ENCODE data around the gene FRMD4A.
"Not testable (repeated sequence)": the region's sequence is repeated elsewhere in the genome, so short reads cannot be mapped to it uniquely, and the experiment has no call there.

Gene FRMD4A

DNA sequence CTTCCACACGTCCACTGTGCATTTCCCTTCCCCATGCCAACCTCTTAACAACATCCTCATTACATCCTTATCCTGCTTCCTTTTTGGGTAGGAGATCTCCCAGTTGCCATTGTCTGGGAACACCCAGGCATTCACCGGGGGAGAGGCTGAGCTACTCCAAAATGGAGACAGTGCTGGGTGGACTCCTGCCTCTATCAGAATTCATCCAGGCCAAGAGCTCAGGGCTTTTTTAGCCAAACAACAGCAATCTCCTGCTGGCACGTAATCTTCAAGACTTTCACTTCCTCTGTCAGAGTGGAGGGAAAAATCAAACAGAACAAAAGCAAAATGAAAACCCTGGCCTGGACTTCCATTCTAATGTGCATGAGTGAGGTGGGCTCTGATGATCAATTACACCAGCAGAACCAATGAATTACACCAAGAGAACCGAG, 499.0 kb downstream of the FRMD4A start:
- in situ Hi-C loops (cut with MboI; ENCODE audit: low sequenced_read_pairs) = no loop called here

DNA sequence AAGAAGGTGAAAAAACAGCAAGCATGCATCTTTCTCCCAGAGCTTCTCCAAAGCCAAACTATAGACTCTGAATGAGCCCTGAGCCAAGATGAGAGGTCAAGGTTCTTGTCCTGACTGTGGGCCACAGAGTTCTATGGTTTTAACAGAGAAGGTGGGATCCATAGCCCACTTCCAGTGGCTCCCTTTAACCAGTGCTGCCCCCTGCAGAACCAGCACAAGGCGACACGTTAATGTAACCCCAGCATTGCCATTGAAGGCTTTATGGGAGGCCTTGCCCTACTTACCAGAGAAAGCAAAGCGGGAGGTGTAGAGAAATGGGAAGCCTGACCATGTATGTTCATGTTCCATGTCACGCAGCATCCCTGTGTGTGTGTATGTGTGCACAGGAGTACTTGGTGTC, 500.3 kb downstream of the FRMD4A start:
- in situ Hi-C loops (cut with MboI; ENCODE audit: low sequenced_read_pairs) = no loop called here

DNA sequence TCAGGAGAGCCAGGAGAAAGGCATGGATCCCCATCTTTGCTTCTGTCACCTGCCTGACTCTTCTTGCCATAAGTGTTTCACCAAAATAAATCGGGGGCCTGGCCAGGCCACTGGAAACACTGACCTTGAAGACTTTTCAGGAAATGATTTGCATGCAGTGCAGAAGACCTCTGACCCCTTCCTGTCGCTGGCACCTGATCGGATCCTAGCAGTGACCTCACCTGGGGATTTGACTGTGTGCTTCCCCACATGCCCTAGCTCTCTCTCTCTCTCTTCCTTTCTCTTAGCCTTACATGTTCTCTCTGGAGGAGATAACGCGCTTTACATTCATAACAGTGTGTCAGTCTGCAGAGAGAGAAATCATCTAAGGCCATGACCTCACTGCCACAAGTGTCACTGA, 500.9 kb downstream of the FRMD4A start:
- in situ Hi-C loops (cut with MboI; ENCODE audit: low sequenced_read_pairs) = no loop called here

DNA sequence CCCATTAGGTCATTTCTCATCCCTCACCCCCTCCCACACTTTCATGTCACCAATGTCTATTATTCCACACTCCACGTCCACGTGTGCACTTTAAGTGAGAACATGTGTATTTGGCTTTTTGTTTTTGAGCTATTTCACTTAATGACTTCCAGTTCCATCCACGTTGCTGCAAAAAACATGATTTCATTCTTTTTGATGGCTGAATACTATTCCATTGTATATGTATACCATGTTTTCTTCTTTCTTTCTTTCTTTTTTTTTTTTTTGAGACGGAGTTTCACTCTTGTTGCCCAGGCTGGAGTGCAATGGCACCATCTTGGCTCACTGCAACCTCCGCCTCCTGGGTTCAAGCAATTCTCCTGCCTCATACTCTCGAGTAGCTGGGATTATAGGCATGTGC, 502.4 kb downstream of the FRMD4A start:
- in situ Hi-C loops (cut with MboI; ENCODE audit: low sequenced_read_pairs) = not testable (repeated sequence)

DNA sequence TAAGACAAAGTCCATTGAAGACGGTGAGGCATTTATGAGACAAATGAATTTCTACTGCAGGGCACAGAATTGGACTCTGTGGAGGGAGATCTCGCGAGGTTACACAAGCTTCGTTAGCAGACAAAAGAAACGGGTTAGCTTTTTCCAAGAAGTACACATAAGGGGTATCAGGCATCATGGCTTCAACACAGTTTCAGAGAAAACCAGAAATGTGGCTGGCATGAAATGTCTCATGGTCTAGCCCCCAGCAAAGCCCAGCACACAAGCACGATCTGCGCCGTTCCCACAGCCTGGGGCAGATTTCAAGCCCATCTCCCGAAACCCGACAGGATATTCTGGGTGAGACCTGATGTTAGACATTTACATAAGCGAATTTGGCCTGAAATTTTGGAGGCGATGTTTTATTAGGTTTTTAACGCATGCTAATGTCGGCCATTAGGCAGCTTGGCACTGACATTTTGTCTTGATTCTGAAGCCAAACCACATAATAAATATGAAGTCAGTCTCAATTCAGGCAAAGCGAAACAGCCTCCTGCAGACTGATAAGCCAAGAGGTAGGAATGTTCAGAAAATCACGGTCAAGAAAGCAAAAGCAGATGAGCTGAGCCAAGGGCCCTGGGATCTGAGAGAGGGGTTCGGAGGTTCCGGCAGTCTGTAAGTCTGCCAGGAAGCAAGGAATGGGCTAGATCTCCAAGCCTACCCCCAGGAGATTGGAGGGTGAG, 503.5 kb downstream of the FRMD4A start:
- in situ Hi-C loops (cut with MboI; ENCODE audit: low sequenced_read_pairs) = no loop called here

DNA sequence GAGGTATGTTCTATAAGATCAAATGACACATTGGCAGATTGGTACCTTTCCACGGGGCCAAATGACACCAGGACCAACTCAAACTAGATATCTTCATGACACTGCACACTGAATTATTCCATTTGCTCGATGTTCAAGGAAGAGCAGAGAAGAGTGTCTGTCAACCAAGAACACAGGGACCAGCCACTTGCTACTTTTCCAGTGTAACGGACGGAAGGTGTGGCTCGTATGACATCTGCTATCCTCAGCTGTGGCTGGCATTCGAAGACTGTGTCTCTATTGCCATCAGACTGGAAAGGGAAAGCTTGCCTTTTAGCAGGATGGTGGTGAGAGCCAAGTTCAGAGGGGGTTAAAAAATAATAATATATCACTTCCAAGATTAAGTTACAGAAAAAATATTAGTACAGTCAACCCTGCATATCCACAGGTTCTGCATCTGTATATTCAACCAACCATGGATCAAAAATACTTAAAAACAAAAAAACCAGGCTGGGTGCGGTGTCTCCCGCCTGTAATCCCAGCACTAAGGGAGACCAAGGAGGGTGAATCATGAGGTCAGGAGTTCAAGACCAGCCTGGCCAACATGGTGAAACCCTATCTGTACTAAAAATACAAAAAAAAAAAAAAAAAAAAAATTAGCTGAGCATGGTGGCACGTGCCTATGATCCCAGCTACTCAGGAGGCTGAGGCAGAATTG, 506.9 kb downstream of the FRMD4A start:
- in situ Hi-C loops (cut with MboI; ENCODE audit: low sequenced_read_pairs) = no loop called here

DNA sequence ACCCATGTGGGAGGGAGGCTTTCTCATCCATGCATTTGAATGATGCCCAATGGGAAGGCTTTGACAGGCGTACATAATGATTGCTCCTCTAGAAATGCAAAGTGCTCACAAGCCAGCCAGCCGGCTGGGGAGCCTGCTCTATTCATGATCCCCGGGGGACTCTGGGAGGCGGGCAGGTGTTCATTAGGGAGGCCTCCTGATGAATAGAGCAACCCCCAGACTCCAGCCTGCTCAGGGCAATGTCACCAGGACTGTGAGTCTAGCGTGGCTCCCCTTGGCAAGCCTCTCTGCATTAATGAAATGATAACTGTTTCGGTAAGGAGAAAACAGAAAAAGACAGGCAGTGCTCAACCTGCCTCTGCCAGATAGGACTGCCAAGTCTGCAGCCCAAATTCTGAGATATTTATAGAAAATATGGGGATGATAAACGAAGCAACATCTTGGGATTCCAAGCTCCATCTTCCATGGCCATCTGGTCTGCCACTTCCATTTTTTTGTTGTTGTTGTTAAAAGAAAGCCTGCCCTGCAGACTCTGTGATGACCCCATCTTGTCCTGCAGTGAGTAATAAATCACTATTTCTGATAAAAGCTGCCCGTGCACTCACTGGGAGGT, 507.5 kb downstream of the FRMD4A start:
- in situ Hi-C loops (cut with MboI; ENCODE audit: low sequenced_read_pairs) = no loop called here

DNA sequence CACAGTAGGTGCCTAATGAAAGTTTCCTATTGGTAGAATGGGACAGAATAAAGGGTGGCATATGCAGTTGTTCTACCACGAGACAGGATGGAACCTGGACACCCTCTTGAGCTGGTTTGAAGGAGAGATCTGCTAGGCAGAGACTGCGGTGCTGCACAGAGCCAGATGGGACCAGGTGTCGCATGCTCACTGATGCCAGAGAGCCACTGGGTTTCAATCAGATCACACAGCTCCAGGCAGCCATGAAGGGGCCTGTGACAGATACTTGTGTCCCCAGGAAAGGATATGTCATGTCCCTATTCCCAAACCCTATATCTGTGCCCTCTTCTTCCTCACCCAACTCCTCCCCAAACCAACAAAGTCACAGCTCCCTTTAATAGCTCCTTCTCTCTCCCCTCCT, 508.2 kb downstream of the FRMD4A start:
- in situ Hi-C loops (cut with MboI; ENCODE audit: low sequenced_read_pairs) = no loop called here

DNA sequence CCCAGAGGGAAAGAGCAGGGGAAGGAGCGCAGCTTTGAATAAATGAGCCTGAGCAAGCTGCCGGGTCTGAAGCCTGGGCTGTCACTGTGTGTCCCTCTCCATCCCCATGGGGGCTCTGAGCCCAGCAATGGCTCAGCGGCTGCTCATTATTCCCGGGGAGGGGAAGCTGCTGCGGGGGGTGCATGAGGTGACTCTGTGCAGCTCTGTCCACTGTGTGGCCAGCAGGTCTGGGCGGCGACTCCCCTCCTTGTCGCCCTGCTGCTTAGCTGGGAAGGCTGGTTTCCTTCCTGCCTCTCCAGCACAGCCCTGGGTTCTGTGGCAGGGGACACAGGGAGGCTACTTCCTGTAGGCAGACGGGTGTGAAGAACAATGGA, 509.8 kb downstream of the FRMD4A start:
- in situ Hi-C loops (cut with MboI; ENCODE audit: low sequenced_read_pairs) = no loop called here

DNA sequence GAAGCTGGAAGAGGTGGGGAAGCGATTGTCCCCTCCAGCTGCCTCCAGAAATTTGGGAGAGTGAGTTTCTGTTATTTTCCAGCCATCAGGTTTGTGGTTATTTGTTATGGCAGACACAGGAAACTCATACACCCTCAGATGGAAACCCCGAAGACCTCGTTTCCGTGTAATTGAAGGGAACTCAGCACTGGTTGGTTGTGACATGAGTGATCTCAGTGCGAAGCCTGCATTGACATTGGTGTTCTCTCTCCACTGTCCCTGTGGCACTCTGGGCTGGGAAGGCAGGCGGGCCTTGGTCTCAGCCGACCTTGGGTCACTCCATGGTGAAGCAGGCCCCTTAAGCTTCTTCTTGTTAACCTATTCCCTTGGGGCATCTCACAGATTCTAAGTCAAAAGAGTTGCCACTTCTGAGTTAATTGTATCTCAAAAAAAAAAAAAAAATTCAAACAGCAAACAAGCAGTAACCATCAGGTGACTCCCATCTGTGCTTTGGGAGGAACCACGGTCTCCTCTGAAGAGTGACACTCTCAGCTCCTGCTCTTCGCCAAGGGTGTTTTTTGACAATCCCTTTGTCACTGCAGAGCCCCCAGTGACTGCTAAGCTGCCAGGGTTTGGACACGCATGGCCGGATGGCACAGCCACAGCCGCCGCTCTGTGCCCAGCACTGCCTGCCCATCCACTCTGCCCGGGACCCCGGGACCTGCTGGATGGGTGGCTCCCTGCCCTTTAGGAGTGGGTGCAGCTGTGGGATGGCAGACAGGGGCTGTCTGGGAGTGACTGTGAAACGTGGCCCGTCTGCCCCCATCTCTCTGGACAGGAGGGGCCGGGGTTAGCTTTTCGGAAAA, 510.4 kb downstream of the FRMD4A start:
- in situ Hi-C loops (cut with MboI; ENCODE audit: low sequenced_read_pairs) = no loop called here

DNA sequence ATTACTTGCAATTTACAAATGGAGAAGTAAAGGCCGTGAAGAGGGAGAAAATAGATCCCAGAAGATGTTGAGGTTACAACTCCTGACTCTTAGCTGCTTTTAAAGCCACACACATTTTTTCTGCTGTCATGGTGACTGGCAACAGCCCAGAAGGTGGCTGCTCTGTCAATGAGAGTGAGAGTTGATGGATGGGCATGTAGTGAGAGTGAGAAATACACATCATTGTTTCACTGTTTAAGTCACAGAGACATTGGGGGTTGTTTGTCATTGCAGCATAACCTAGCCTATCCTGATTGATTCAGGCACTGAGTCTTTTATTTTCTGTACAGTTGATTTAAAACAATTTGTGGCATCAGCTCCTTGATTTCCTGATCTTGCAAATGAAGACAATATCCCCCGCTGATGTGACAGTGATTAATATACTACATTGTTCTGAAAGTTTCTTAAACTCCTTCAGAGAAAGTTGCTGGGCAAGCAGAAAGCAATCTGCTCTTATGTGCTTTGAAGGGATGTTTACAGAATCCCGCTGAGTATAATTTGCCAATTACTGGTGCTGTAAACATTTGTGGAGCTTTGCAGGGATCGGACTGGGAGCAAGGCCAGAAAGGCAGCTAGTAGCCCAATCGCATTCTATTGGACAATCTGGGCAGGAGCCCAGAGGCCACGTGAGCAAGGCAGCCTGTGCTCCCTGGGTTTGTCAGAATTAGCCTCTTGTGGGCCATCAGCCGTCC, 514.4 kb downstream of the FRMD4A start:
- in situ Hi-C loops (cut with MboI; ENCODE audit: low sequenced_read_pairs) = no loop called here

DNA sequence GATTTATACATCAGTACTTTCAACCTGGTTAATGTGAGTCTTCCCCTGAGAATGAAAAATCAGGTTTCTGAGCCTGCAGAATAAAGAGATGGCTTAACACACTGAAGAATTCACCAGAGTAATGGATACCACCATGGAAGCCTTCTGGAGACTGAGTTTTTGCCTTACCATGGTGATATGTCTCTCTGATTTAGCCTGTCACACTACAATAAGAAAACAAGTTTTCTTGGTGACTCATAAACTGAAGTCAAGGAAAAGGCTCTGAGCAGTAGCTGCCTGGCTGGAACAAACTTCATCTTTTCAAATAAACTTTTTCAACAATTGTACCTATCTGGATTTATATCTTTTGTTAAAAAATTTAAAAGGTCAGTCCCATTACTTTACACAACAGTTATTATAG, 515.0 kb downstream of the FRMD4A start:
- in situ Hi-C loops (cut with MboI; ENCODE audit: low sequenced_read_pairs) = no loop called here

DNA sequence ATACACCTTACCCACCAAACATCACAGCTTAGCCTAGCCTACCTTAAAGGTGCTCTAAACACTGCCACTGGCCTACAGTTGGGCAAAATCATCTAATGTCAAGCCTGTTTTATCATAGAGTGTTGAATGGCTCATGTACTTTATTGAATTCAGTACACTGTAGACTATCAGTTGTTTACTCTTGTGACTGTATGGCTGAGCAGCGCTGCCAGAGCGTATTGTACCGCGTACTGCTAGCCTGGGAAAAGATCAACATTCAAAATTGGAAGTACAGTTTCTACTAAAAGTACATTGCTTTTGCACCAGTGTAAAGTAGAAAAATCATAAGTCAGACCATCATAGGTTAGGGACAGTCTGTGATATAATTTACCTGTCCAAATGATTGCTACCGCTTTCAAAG, 517.2 kb downstream of the FRMD4A start:
- in situ Hi-C loops (cut with MboI; ENCODE audit: low sequenced_read_pairs) = no loop called here

DNA sequence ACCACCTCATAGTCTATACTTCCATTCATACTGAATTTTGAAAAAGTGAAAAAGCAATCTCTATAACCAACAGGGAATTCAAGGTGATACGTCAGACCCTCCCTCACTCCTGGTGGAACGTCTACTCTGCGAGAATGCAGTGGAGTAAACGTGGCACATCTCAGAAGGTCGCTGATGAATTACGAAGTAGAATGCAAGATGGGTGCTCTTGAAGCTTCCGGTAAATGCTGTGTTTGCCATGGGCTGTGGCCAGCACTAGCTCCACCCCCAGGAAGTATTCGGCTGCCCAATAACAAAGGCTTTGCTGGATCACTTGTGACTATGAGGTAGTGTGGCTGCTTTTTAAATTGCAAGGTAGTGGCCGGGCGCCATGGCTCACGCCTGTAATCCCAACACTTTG, 517.9 kb downstream of the FRMD4A start:
- in situ Hi-C loops (cut with MboI; ENCODE audit: low sequenced_read_pairs) = no loop called here

DNA sequence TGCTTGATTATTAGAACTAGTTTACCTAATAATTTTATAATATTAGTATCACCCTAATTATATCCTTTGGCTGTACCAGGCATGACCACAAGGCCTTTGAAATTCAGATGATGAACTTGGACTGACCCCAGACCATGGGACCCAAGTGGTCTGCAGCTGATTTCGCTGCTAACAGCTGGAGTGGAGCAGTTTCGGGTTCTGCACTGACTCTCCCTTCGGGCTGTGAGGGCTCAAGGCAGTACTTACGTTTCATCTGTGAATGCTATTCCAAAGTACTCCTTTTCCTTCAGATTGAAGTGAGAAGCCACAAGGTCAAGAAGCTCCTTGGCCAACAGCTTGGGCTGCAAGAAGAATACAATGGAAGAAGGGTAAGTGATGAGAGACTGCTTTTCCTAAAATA, 520.2 kb downstream of the FRMD4A start:
- in situ Hi-C loops (cut with MboI; ENCODE audit: low sequenced_read_pairs) = no loop called here

DNA sequence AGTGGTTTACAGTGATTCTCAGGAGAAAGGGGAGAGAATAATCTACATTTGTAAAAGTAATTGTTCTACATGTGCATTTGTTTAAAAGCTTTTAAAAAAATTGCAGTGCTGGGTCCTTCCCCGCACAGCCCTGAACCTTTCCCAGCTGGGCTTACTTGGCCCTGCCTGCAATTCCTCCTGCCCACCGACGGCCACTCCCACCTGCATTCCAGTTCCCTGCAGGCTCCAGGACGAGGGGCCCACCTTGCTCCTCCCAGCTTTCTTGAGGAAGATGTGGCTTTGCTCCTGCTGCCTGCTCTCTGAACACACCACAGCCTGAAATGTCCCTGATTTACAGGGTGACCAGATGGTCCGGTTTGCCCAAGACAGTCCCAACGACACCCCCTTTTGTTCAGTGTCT, 521.3 kb downstream of the FRMD4A start:
- in situ Hi-C loops (cut with MboI; ENCODE audit: low sequenced_read_pairs) = no loop called here

DNA sequence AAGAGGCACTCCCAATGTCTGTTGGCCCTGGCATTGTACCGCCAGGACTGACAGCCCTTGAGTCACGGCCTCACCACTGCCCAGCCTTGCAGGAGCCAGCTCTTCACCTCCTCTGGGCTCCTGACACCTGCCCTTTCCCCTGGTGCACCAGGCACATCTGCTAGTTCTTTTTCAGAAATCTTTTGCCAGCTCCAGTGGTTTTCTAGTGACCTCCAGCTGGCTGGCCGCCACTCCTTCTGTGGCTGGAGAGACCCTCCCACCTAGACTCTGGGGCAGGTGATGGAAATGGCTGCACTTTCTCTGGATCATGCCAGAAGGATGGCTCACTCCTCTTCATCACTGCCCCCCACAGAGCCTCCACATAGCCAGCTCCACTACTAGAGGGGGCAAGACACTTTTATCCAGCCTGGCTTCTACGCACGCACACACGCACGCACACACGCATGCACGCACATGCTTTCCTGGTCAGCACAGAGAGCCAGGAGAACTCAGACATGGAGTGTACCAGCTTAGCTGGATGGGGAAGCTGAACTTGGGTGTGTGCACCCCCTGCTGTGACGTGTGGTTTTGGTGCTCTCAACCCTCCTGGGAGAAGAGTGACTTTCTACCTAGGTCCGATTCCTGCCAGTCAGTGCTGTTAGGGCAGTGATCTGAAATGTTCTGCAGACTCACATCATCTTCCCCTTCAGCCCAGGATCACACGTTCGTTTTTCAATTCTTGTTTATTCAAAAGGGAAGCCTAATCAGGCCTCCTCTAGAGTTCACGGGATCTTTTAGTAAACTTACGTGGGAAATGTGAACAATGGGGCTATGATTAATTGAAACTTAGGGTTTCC, 522.0 kb downstream of the FRMD4A start:
- in situ Hi-C loops (cut with MboI; ENCODE audit: low sequenced_read_pairs) = no loop called here

DNA sequence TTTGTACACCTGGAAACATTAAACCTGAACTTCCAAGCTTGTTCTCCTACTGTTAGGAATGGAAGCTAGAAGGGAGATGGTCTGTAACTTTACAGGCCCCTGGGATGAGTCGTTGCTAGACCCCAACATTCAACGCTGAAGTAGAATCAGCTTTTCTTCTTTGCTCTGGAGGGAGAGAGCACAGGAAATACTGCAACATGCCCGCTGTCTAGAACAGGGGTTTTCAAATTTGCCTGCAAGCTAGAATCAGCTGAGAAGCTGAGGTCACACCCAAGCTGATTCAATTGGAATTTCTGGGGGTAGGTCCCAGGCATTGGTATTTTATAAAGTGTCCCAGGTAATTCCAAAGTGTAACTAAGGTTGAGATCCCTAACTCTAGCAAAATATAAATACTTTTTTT, 524.3 kb downstream of the FRMD4A start:
- in situ Hi-C loops (cut with MboI; ENCODE audit: low sequenced_read_pairs) = no loop called here

DNA sequence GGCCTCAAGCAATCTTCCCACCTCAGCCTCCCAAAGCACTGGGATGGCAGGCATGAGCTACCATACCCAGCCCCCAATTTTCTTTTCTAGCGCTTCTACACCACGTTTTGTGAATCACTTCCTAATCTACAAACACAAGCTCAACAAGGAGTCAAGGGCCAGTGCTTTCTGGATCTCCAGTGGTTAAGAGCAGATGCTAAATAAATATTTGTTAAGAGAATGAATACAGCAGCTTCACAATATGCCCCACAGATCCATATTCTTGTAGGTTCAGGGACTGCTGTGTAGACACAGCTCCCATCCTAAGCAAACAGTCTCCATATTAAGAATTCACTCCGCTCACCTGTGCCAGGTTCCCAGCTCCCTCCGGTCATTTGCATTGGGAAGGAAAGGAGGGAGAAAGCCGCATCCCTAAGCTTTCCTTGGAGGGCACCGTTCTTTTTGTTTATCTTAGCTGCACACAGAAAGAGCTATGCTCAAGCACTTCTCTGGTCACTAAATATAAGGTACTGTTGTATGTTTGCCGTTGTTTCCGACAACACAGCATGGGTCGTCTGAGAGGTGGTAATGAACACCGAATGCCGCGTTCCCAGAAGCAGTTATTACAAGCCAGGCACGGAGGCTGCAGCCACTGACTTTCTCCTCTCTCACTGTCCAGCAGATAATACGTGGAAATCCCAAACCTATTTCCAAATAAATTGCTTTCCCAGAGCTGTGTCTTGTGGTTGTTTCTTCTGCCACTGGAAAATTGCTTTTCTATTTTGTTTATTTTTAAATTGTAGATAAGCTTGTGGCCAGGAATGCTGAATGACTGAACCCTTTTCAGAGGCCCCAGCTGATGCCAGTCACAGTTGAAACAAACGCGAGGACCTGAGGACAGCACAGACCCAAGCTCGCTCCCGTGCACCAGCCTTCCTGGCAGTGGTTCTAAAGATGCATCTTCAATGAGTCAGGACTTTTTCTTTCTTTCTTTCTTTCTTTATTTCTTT, 526.9 kb downstream of the FRMD4A start:
- in situ Hi-C loops (cut with MboI; ENCODE audit: low sequenced_read_pairs) = no loop called here

Measured in HL-60/S4 treated with retinoic acid at 250 ng/mL for 4 days and 3 days (cell line).